NCI-H82 treated with DMSO at 0.1 percent for 48 hours (cell line): Measurements from ENCODE around the gene OSBPL3.
"Not testable (repeated sequence)": the region's sequence is repeated elsewhere in the genome, so short reads cannot be mapped to it uniquely, and the experiment has no call there.

Source experiments
- DNase-seq: peaks from one replicate; lab custom pipeline; 2025; ENCODE audit not compliant: unreplicated experiment; lab: John Stamatoyannopoulos, UW

OSBPL3 gene

DNA sequence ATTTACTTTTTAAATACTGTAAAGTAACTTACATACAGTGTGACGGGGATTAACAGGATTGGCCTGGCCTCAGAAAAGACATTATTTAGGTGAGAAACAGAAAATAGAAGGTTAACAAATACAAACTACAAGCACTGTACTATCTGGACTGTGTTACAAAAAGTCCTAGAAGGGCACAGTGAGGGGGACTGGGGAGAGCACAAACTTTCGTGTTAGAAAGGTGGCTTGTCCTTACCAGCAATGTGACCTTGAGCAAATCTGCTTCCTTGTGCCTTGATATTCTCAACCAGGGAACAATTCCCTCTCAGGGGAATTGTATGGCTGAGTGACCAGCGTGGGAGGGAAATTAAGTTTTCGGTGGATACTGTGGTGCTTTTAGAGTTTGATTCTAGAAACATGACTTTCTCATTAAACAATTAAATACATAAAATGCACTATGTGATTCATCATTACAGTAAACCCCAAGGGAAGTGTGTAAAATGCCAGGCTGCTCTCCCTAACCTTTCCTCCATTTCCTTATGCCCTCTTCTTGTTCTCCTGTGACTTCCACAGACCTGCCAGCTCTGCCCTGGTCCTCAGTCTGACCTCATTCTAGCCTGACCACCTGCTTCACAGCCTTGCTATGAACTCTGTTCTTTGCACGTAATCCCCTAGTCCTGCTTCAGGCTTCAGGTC lies 57.7 kb downstream of the OSBPL3 start:
- no peak for DNase-seq

- DNase-seq = no peak
Observed at GRCh38 chr7:24921362-24921679, 58.7 kb downstream of the OSBPL3 start.

DNA sequence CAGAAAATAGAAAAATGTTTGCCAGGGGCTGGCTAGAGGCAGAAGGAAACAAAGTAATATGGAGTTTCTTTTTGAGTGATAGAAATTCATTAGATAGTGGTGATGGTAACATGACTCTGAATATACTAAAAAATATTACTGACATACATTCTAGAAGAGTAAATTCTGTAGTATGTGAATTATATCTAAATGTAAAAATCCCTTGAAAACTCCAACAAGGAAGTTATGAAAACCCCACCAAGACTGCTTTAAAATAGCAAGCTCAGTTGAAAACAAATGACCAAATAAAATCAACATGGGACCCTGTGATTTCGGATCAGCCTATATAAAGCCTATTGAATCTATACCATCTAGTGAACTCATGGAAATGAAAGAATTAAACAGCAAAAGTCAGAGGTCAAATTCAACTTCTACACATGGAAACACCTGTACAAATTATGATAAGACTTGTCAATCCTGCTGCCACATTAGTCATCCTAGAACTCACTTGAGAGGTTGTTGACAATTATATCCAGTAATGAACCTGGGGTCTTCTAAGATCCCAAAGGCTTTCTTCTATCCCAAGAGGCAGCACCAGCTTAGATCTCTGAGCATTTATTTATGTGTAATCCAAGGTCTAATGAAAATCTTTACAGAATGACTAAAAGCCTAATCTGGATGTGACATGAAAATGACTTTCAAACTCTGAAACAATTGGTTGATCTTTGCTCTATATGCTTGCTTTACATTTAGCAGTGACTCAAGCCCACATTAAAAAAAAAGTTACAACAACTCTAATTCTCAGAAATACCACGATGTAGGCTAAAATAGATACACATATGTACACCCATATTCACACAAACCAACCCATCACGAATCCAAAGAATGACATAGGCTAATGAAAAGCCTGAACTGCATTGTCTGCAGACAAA lies 59.3 kb downstream of the OSBPL3 start:
- DNase-seq = no peak

GRCh38 chr7:24917510-24918239 lies 62.3 kb downstream of the OSBPL3 start:
- no peak for DNase-seq

- no peak for DNase-seq
Observed at GRCh38 chr7:24916463-24917040, 63.4 kb downstream of the OSBPL3 start.

- DNase-seq = no peak
Observed at GRCh38 chr7:24914465-24914859, 65.5 kb downstream of the OSBPL3 start.

DNA sequence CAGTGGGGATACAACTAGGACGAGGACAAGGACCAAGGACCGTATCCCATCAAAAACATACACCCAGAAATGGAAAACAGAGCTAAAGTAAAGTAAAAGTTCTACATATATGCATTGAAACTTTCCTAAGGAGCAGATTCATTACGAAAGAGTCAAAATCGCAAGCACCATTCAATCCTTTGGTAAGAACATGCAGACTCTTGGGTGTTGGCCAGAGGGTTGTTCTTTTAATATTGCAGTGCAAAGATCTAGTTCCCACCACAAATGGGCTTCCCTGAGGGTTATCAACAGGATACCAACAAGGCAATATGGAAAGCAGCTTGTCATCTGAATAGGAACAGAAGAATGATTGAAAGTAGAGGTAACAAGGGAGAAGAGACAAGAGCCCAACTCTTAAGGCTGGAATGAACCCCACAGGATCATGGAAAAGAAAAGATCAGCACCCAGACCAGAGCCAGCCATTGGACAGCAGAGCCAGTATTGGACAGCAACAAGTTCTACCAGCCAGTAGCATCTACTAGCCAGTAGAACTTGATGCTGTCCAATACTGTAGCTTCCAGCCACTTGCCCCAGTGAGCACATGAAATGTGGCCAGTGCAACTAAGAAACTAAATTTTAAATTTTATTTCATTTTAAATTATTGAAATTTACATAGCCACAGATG lies 66.0 kb downstream of the OSBPL3 start:
- no peak for DNase-seq

DNA sequence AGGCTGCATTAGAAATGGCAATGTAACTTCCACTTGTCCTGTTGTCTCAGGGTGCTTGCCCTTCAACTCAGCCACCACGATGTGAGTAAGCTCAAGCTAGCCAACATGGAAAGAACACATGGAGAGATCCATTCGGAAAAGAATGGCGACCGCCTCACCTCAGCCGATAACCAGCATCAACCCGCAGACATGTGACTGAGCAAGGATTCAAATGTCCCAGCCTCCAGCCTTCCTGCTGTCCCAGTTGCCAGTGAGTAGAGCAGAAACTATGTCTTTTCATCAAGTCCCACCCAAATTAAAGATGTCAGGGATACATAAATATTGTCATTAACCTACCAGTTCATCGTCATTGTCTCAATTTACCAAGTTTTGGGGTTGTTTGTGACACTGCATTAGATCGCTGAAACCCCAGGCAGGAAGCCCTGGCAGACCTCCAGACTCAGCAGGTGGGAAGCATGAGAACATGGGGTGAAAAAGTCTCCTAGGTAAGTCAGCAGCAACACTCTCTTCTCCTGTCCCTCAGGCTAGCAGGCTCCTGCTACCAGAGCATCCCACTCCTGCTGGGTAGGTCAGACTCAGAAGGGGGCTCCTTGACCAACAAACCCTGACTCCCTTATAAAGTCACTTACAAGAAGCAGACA lies 67.0 kb downstream of the OSBPL3 start:
- no peak for DNase-seq

DNA sequence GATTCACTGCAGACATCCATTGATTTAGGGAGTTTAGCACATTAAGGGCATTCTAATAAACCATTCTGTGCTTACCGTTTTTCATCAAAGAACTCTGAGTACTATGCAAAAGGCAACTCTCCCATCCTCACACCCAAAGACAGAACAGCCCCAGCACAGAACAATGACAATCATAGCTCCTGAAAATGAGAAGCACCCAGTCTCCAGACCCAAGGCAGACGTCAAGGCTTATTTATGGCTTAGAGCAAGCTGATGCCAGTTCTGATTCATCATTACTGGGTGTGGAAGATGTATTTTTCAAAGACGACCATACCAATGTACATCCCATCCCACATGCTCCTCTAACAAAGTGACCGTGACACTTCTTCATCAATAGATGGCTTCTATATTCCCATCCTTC lies 67.6 kb downstream of the OSBPL3 start:
- DNase-seq = no peak

- no peak for DNase-seq
Observed at GRCh38 chr7:24911213-24911603, 68.8 kb downstream of the OSBPL3 start.

DNA sequence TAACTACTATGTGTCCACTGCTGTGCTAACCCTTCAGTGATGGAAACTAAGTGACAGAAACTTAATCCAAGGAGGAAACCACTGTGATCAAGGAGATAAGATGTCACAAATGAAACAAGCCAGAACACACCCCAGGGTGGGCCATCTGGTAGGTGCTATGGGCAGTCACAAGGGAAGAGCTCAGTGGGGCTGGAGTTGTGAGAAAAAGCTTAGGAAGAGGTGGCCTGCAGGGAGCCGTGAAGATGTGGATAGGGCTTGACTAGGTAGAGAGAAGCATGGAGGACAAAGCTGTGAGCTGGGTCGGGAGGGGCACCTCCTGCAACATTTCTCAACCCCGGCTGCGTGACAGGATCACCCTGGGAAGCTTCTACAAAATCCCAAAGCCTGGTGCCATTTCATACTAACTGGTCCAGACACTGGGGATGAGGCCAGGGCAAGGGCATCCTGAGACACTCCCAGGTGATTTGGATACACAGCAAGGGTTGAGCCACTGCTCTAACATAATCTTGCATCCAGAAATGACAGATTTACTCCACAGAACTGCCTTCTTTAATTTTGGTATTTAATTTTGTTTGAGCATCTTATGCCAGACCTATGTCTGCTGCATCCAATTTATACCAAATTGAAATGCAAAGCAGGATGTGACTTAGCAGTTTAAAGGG lies 69.3 kb downstream of the OSBPL3 start:
- DNase-seq = no peak

GRCh38 chr7:24908727-24909126 lies 71.3 kb downstream of the OSBPL3 start:
- DNase-seq = no peak

DNA sequence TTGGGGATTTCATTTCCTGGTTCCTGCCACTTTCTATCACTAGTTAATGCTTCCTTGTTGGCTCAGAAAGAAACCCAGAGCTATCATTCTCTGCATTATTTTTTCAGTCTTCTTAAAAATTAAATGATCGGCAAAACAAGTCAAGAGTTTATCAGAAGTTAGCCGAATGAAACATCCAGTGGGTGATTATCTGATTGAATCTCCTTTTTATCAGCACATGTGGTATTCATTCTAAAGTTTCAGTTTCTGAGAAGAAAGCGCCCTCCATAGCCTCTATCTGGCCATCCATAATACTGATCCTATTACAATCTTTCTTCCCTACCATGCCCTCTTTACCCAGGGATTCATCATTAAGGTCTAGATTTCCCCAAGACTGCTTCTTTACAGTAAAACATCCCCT lies 71.8 kb downstream of the OSBPL3 start:
- no peak for DNase-seq

DNA sequence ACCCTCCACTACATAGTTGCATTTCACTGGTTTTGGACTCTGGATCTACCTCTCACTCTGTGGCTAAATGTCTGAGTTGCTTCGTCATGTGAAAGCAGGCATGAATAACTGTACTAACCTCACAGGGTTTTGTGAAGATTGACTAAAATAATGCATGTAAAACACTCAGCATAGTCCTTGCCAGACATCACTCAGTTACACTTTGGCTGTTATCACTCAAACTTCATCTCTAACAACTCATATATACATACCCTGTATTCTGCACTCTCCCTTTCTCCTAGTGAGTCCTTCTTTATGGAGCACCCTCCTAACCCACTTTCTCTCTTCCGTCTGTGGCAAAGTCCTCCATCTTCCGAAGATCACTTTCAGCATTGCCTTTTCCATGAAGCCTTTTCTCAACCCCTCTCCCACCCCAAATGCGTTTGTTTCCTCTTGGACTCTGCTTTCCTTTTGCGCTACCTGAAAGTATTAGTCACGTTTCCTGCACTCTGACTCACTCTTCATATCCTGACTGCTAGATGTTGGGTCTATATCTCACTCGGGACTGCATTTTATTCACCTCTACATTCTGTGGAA lies 72.6 kb downstream of the OSBPL3 start:
- no peak for DNase-seq

GRCh38 chr7:24905996-24906770 lies 73.8 kb downstream of the OSBPL3 start:
- DNase-seq = no peak

DNA sequence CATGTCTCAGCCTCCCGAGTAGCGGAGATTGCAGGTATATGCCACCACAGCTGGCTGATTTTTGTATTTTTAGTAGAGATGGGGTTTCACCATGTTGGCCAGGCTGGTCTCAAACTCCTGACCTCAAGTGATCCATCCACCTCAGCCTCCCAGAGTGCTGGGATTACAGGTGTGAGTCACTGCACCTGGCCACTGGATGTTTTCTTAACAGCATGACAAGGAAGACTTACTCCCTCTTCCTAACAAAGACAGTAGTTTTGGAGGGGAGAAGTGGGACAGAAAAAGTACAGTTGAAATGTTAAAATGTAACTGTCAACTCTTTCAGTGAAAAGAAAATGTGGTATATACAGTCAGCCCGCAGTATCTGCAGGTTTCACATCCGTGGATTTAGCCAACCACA lies 76.0 kb downstream of the OSBPL3 start:
- not testable (repeated sequence) for DNase-seq

- DNase-seq = no peak
Observed at GRCh38 chr7:24903559-24903958, 76.4 kb downstream of the OSBPL3 start.

DNA sequence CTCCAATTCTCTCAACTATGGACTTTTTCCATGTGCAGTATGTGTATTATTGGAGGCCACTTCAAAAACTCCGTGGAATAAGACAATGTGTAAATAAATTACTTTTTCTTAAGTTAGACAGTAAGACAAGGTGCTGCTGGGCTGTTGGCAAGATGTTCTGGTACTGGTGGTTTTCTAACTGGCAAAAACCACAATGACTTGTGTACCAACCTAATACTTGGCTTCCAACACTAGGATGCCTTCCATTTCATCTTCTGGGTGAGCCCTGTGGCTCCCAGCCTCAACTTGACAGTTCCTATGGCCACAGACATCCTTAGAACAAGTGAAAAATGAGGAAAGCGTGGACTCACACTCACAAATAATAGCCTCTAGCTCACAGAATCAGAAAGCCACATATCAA lies 77.0 kb downstream of the OSBPL3 start:
- no peak for DNase-seq

DNA sequence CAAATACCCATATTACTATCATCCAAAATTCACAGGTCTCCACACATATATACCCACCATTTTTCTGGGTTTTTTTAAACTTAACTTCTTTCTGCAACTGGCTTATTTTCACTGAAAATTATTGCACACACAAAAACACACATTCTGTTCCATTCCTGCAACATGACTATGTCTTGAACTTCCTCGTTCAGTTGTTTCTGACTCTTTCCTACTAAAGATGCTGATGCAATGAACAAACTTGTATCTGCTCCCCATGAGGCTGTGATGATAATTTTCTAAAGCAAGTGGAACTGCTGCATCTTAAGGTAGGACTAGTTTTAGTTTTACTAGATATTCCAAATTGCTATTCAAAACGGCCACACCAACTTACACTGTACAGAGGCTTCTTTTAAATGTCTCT lies 77.7 kb downstream of the OSBPL3 start:
- DNase-seq = no peak
